Stimulated activated CD4-positive, alpha-beta T cell treated with anti-CD3 and anti-CD28 coated beads, Interleukin-2, amount 100 ng/mL, for 4 hours (primary cell): ENCODE results near the gene NOP56.
"Not testable (repeated sequence)": the region's sequence is repeated elsewhere in the genome, so short reads cannot be mapped to it uniquely, and the experiment has no call there.

Experiments
- DNase-seq: peaks from one replicate; pipeline ENCODE4 v3.0.0-alpha.2; 2020; ENCODE audit warnings: low read depth

Gene NOP56

GRCh38 chr20:2640899-2641298 lies 11.5 kb upstream of the NOP56 start:
- no peak for DNase-seq

DNA sequence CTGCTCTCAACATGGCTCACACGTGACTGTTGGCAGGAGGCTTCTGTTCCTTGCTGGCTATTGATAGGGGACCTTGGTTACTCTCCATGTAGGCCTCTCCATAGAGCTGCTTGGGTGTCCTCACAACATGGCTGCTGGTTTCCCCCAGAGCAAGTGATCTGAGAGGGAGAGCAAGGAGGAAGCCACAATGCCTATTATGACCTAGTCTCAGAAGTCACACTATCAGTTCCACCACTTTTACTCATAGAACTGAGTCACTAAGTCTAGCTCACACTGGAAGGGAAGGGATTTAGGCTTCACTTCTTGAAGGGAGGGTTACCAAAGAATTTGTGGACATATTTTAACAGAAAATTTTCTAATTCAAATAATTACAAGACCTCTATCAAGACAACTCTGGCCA lies 8.7 kb upstream of the NOP56 start:
- no peak for DNase-seq

GRCh38 chr20:2652724-2653555 lies 508 bp downstream of the NOP56 start:
- DNase-seq: peak; percentile 39

DNA sequence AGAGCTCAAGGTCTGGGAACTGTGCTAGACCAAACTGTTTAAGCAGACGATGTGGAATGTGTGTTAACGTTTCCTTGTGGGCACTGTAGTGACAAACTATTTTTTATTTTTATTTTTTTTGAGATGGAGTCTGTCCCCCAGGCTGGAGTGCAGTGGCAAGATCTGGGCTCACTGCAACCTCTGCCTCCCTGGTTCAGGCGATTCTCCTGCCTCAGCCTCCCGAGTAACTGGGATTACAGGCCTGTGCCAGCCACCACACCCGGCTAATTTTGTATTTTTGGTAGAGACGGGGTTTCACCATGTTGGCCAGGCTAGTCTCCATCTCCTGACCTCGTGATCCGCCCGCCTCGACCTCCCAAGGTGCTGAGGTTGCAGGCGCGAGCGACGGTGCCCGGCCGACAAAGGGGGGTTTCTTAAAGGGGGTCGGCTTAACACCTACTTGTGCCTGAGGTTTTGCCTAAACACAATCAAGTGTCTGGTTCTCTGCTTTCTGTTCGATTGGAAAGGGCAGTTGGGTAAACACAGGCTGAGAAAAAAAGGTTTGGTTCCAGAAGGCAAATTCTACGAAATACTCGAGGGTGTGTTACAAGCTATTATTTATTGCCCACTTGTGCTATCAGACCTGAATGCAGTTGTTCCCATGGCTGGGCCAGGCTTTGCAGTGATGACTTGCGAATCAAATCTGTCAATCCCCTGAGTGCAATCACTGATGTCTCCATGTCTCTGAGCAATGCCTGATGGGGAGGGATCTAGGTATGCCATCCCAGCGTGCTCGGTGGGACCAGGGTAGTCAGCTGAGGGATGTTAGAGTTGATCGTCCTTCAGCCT lies 1.3 kb downstream of the NOP56 start:
- no peak for DNase-seq

GRCh38 chr20:2654384-2654822 lies 2.0 kb downstream of the NOP56 start:
- DNase-seq: no peak

GRCh38 chr20:2654831-2655230 lies 2.4 kb downstream of the NOP56 start:
- DNase-seq: no peak

DNA sequence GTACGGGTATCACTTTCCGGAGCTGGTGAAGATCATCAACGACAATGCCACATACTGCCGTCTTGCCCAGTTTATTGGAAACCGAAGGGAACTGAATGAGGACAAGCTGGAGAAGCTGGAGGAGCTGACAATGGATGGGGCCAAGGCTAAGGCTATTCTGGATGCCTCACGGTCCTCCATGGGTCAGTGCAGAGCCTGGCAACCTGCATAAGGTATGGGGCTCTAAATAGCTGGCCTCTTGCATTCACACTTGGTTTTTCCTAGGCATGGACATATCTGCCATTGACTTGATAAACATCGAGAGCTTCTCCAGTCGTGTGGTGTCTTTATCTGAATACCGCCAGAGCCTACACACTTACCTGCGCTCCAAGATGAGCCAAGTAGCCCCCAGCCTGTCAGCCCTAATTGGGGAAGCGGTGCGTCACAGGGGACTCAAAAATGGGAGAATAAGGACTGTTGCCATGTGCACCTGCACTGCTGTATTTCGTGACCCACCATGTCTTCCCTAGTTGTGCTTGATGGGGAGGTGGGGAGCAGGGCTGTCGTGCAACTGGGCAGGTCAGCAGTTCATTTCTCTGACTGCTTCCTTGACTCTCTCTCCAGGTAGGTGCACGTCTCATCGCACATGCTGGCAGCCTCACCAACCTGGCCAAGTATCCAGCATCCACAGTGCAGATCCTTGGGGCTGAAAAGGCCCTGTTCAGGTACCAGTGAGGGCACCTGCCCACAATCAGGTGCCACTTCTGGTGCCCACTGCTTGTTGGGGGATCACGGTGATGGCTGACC lies 3.1 kb downstream of the NOP56 start:
- DNase-seq: no peak

DNA sequence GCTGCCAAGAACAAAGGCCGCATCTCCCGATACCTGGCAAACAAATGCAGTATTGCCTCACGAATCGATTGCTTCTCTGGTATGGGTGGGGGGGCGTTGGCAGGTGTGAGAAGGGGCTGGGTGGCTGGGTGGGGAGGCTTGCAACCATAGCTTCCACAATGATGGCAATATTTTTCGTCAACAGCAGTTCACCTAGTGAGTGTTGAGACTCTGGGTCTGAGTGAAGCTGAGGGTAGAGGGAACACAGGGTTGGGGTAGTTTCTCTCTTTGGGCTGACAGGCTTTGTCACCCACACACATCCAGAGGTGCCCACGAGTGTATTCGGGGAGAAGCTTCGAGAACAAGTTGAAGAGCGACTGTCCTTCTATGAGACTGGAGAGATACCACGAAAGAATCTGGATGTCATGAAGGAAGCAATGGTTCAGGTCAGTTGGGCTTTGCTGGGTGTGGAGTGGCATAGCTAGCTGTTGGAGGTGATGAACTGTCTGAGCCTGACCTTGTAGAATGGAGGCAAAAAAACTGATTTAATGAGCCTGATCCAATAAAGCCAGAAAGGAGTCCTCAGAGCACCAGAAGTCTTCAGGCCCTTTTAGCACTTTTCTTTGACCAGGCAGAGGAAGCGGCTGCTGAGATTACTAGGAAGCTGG lies 4.2 kb downstream of the NOP56 start:
- DNase-seq: no peak

- no peak for DNase-seq
Observed at GRCh38 chr20:2657241-2657640, 4.8 kb downstream of the NOP56 start.

- no peak for DNase-seq
Observed at GRCh38 chr20:2657674-2658073, 5.2 kb downstream of the NOP56 start.

DNA sequence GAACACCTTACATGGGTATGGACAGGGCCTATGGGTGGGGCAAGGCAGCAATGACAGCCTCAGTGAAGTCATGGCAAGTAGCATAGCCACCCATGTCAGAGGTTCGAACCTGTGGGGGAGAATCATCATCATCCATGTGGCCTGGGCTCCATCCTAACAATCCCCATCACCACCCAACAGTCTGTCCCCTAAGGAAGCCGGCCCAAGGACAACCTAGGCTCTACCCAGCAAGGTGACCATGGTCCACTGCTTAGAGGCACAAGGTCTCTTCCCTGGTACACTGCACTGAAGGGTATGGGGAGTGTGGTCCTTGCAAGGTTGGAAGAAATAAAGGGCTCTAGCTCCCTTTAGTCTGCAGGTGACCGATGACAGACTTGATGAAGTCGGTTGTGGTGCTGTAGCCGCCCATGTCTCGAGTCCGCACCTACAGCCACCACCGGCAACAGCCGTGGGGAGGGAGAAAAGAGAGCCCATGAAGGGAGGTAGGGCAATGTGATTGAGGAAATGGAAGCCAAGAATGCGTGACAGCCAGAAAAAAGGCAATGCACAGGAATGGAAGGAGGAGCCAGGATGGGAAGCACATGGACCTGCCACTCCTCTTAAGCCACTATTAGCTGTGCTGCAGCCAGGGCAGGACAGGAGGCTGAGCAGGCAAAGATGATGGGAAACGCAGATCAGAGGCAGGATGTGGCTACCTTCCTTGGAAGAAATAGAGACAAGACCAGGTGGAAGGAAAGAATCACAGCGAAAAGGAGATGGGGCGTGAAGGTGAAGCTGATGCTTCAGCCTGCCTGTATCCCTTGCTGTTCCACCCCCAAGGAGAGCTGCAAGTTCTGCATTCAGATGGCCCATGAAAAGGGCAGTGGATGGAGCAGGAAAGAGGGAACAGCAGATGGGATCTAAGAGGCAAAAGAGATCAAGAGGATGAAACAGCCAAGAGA lies 6.3 kb downstream of the NOP56 start:
- DNase-seq: no peak

DNA sequence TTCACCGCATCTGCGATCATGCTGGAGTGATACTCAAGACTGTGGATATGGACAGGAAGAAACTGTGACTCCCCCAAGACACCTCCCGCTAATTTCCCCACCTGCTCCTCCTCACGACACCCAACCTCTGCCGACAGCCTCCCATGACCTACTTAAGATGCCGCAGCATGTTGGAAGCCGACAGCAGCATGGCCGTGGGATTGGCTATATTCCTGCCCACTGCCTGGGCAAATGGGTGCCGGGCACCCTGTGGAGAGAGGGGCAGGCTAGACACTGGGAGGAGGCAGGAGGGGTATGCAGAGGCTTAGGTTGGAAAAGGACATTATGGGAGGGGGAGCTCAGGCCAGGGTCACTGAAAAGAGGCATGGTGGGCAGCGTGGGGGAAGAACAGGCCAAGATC lies 7.1 kb downstream of the NOP56 start:
- no peak for DNase-seq

DNA sequence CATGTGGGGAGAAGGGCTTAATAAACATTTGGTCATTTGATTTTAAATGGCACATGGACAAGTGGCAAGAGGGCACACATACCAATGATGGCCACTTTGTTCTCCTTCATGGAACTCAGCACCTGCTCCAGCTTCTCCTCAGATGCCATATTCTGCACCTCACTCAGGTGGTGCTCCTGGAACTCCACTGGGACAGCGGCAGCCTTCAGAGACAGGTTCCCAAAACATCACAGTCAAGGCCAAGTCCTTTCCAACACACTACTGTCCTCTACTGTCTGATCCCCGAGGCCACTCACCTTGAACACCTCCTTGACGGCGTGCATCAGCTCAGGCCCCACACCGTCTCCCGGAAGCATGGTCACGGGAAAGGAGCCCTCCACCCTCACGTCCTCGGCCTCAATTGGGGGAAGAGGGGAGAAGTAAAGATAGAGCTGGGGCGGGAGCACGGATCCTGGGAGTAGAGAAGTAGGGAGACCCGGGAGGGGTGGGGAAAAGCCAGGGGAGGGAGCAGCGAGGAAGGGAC lies 11.0 kb downstream of the NOP56 start:
- no peak for DNase-seq

- peak; percentile 85 for DNase-seq
Observed at GRCh38 chr20:2663887-2664719, 11.7 kb downstream of the NOP56 start, which contains the start of gene IDH3B. TSS of gene IDH3B (minus strand) at chr20:2664216. CDS start at chr20:2664188, 28 bp downstream.

- DNase-seq: no peak
Observed at GRCh38 chr20:2671977-2672376, 19.5 kb downstream of the NOP56 start.

DNA sequence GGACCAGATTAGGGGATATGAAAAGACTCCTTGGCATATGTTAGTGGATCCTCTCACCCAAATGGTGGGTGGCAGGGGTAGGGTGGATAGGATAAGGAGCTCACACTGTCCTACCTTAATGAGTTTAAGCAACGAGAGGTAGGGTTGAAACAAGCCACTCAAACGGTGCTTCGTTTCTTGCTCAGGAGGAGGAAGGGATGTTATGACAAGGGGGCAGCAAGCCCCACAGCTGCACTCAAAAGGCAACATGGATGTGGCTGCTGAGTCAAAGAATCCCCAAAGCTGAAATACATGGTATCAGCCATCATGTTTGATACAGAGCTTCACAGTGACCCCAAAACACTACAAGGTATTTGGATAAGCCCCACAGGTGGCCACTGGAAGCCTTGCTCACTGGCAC lies 20.0 kb downstream of the NOP56 start:
- no peak for DNase-seq

DNA sequence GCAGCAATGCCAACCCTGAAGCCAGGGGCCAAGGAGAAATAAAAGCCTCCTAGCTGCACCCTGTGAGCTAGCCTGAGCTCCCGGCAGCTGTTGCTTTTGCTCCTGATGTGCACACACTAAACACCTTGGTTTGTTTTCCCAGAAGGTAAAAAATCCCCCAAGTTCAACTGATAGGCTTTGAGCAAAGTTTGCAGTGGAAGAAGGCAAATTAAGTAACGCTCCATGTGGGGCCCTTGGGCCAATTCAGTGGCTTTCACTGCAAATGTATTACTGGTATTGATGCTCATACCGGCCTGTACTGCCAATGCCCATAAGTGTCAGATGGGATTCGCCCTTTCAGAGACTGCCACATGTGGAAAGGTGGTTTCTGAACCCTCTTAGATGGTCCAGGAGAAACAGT lies 21.0 kb downstream of the NOP56 start:
- DNase-seq: no peak

GRCh38 chr20:2680046-2680445 lies 27.6 kb downstream of the NOP56 start:
- no peak for DNase-seq

DNA sequence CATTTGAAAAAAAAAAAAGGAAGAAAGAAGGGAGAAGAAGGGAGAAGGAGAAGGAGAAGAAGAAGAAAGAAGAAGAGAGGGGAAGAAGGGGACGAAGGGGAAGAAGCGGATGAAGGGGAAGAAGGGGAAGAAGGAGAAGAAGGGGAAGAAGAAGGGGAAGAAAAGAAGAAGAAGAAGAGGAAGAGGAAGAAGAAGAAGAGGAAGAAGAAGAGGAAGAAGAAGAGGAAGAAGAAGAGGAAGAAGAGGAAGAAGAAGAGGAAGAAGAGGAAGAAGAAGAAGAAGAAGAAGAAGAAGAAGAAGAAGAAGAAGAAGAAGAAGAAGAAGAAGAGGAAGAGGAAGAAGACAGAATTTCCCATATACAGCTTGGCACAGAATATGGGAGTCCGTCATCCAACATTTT lies 29.6 kb downstream of the NOP56 start:
- DNase-seq: not testable (repeated sequence)
